Measurements from ENCODE around the gene ABHD14A.

The ABHD14A gene

DNA sequence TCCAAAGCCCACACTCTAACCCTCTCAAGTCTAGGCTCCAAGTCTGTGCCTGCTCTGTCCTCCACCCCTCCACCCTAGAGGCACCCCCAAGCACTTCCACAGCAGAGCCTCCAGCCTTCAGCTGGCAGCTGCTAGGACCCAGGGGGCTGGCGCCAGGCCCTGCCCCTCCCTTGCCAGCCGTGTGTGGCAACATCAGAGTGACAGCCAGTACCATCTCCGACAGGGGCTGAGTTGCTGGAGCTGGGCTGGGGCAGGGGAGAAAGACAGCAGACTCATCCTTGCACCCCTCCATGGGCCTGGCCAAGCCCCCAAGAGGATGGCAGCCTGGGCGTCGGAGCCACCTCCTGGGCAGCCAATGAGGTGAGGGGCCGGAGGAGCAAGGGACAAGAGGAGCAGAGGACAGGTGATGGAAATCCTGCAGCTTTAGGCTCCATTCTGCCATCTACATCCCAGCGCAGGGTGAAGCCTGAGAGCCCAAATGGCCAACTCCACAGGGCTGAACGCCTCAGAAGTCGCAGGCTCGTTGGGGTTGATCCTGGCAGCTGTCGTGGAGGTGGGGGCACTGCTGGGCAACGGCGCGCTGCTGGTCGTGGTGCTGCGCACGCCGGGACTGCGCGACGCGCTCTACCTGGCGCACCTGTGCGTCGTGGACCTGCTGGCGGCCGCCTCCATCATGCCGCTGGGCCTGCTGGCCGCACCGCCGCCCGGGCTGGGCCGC is 19.5 kb upstream of the ABHD14A start, which contains the start of gene GPR62:
Gene GPR62, plus strand, starts transcription at position 207 of the 718 bp plus-strand sequence. Its CDS starts 272 bp downstream, at position 479.
- DNase-seq (ENCODE audit: insufficient read length, low spot score) (no peak), FAIRE-seq (no peak)

- FAIRE-seq (no peak), DNase-seq (ENCODE audit: insufficient read length, low spot score) (peak; percentile 65)
Observed at GRCh38 chr3:51955893-51956770, 18.7 kb upstream of the ABHD14A start.

- FAIRE-seq (no peak), DNase-seq (ENCODE audit: insufficient read length, low spot score) (no peak)
Observed at GRCh38 chr3:51957520-51958205, 17.2 kb upstream of the ABHD14A start.

DNA sequence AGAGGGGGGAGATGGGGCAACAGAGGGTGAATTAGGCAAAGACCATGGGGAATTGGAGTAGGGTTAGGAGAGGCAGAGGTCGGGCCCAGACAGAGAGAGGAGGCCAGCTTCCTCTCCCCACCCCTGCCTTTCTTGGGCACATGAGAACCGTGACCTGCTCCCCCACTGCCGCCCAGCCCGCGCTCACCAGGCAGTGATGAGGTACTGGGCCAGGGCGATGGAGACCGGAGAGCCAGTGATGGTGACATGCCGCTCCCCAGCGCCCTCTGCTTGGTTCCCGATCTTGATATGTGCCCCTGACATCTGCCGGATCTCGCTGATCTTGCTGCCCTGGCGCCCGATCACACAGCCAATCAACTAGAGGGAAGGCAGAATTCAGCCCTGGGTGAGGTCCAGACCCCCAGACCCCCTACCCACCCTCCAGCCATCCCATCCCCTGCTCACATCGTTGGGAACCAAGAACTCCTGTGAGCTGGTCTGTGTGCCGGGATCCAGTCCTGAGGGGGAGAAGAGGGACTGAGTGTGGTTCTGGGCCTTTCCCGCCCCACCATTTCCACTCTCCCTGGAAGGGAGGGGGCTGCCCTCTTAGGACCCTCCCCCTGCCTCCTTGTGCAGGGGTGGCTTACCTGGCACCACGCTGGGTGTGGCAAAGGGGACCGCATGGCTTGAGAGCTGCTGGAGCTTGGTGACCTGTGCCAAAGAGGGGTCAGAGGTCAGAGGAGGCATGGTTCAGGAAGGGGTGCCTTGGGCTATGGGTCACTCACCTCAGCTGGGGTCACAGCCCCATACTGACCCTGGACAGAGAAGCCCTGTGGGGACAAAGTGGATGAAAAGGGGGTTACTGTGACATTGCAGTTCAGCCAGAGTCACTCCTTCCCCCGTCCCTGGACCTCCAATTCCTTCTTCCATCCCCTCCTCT is 16.0 kb upstream of the ABHD14A start:
- no peak for FAIRE-seq
- DNase-seq (ENCODE audit: insufficient read length, low spot score): no peak

- DNase-seq (ENCODE audit: insufficient read length, low spot score) (no peak), FAIRE-seq (no peak)
Observed at GRCh38 chr3:51959651-51960050, 15.2 kb upstream of the ABHD14A start.

DNA sequence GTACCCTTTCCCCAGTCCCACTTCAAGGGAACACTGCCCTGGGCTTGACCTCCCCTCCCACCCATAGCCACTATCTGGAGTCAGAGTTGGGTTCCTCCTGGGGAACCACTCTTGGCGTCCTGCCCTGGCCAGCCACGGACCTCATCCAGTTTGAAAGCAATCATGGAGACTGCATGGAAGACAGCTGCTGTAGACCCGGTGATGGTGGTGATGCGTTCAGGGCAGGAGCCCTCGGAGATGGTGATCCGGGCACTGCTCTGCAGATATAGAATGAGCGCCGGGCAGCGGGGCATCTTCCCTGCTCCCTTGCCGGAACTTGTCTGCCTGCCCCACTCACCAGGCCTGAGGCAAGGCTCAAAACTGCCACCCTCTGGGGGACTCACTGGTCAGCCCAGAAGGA is 14.5 kb upstream of the ABHD14A start:
- FAIRE-seq: no peak

DNA sequence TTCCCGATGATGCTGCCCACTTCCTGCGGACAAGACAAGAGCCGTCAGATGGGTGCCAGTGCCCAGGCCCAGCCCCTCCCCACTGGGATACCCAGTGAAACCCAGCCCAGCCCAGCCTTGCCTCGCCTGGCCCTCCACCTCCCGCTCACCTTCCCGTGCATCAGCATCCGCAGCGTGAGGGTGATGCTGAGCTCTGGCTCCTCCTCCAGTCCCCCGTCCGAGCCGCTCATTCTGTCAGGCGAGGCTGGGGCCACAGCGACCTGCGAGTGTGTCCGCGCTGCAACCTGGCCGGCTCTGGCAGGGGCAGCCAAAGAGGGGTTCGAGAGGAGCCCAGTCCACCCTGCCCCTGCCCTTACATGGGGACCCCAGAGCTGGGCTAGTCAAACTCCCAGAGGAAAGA is 13.9 kb upstream of the ABHD14A start:
- FAIRE-seq: no peak
- DNase-seq (ENCODE audit: insufficient read length, low spot score): no peak

More for the DNA sequence above, 14.5 kb upstream of the ABHD14A start:
- no peak for DNase-seq (ENCODE audit: insufficient read length, low spot score)

DNA sequence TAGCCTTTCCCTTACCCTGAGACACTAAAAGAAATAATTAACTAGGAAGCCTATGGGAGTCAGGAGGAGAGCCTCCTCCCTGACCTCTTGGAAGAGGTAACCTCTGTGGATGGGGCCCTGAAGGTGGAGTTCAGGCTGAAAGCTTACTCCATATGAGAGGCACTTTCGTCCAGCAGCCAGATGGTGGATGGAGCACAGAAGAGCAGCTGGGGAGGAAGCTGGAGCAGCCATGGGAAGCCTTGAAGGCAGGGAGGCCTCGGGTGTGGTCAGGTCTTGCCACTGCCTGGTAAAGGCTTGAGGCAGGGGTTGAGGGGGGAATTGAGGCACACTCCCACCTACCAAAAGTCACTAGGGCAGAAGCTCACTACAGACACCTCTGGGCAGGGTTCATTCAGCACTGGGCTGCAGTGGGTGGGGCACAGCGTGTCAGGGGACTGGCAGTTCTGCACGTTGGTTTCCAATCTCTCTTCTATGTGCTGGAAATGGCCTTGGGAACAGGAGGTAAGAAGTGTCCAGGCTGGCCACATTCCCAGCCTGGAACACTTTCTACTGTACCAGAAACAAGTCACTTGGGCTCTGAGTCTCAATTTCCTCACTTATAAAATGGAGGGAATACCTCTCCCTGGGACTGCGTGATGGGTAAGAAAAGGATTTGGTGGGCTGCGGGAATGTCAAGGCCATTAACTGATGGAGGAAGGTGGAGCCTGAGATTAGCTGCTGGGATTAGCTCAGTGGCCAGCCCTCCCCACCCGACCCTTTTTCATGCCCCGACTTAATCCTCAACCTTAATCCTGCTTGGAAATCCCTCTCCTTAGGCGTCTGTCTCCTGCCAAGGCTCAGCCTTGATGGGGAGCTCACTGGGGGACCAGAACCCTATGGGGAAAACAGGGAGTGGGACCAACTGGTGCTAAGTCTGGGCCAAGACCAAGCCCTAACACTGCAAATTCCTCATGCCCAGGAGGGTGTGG is 13.0 kb upstream of the ABHD14A start:
- FAIRE-seq (no peak), DNase-seq (ENCODE audit: insufficient read length, low spot score) (no peak)

- FAIRE-seq (no peak), DNase-seq (ENCODE audit: insufficient read length, low spot score) (no peak)
Observed at GRCh38 chr3:51962854-51963530, 11.9 kb upstream of the ABHD14A start.

DNA sequence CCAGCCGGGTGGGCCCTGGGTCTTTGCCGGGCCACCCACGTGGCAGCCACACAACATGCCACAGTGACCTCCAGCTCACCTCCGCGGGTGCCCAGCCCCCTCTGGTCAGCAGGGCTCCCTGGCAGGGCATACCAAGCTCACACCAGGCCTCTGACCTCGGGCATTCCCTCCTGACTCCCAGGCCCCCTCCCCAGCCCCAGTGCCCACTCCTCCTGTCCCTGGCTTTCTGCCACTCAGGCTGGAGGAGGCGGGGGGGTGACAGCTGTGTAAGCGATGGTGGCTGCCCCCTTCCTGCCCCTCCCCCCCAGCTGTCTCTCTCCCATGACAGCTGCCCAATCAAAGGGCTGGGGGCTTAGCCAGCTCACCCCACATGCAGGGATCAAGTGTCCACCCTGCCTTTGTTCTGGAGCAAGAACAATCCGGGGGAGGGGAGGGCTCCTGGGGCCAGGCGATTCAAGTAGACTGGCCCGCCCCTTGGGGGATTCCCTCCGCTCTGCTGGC is 10.9 kb upstream of the ABHD14A start:
- FAIRE-seq (no peak), DNase-seq (ENCODE audit: insufficient read length, low spot score) (no peak)

DNA sequence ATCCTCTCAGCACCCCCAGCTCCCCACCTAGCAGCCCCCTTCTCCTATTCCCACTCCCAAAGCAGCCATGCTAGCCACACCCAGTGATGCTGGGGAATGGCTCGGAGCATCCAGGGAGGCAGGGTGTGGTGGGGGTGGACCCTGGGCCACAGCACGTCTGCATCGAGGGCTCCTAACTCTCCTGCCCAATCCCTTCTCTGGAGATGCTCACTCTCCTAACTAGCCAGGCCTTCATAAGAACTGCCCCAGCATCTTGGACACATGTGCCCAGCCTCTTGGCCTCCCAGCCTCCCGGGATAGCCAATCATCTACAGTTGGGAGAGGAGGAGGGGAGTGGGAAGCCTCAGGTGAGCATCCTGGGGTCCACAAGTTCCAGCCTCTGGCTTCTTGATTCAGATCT is 10.3 kb upstream of the ABHD14A start:
- DNase-seq (ENCODE audit: insufficient read length, low spot score): no peak
- no peak for FAIRE-seq

DNA sequence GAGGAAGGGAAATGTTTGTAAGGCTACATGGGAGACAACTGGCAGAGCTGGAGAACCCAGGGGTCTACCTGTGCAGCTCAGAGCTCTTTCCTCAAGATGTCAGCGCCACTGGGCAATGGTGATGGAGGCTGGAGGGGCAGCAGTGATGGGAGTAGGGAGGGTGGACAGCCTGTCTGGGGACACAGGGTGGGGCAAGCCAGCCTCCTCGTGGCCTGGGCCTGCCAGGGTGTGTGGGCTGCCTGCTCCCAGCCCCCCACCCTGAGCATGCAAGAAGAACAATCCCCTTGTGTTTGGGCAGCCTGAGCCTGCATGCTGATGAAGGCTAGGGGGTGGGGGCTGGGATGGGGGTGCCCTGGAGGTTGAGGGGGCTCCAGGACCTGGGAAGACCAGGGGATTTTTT is 8.8 kb upstream of the ABHD14A start:
- FAIRE-seq (no peak), DNase-seq (ENCODE audit: insufficient read length, low spot score) (no peak)

GRCh38 chr3:51966486-51966885 is 8.4 kb upstream of the ABHD14A start:
- DNase-seq (ENCODE audit: insufficient read length, low spot score) (no peak), FAIRE-seq (no peak)

DNA sequence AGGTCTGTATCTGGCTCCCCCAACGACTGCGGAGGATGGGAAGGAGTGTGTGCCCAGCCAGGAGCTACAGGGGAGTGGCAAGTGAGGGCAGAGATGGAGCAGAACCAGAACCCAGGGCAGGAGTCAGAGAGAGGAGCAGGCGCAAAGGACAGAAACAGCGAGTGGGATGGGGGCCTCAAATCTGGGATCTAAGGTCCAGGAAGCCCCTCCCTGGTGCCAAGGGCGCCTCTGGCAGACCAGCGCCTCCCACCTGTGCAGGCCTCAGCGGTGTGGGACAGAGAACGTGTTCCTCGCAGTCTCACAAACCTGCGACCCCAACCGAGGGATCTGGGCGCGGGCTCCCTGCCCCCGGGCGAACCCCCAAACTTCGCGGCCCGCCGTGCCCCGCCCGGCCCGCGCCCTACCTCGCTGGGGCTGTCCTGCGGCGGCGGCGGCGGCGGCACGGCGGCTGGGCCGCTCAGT is 7.9 kb upstream of the ABHD14A start:
- DNase-seq (ENCODE audit: insufficient read length, low spot score) (no peak), FAIRE-seq (no peak)

DNA sequence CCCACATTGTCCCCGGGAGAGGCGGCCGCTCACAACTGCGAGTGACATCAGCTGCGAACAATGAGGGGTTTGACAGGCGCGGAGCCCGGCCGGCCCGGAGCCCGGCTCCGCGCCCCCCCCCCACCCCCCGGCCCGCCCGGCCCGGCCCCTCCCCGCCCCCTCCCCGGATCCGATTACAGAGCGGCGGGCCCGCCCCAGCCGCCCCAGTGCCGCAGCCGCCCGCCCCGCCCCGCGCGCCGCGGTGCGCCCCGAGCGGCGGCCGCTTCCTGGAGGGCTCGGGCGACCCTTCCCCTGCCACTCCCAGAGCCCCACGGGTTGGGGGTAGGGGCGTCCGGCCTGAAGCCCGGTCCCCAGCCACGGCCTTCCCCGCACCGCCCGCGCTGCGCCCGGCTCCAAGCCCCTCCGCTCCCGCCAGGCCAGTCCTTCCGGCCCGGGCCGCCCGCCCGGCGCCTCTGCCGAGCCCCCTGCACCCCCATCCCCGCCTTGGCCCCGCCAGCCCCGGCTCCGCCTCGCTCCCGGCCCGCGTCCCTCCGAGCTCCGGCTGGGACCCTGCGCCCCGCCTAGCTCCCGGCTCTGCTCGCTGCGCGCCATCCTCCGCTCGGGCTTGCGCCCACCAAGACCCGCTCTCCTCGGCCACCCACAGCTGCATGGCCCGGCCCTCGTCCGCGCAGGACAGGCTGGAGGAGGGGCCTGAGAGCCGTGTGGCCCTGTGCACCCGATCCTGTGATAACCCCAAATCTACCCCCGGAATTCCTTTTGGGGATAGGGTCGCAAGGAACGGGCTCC is 7.3 kb upstream of the ABHD14A start, which contains the start of gene PCBP4:
Gene PCBP4, minus strand, starts transcription at position 71 of the 786 bp plus-strand sequence. CDS start 6,214 bp downstream, outside the sequence.
- DNase-seq (ENCODE audit: insufficient read length, low spot score) (peak; percentile 53), FAIRE-seq (no peak)

DNA sequence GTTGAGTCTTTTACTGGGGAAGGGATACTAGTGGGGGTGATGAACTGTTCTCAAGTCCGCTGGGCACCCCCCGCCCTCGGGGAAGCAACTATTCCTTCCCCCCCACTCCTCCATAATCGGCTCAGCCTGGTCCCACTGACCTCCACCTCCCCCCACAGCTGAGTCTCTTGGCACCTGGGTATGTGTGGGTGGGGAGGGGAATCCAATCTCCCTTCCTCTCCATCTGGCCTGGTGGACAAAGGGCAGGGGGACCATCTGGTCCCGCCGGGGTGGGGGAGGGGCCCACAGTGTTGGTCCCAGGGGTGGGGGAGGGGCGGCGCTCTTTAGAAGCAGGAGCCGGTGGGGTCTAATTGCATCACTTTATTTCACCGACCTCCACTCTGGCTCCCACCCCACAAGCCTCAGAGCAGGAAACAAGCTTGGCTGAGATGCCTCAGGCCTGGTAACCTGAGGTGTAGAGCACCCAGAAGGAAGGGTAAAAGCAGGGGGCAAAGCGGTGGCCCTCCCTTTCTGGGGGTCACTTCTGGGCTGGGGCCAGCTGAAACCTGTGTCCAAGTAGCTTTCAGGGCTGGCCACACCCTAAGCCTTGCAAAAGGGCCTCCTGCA is 6.6 kb upstream of the ABHD14A start:
- DNase-seq (ENCODE audit: insufficient read length, low spot score) (no peak), FAIRE-seq (peak; percentile 42)
